H54 (cell line): Measurements from ENCODE around the gene JPH4.
"Not testable (repeated sequence)": the region's sequence is repeated elsewhere in the genome, so short reads cannot be mapped to it uniquely, and the experiment has no call there.

ENCODE experiments used
- DNase-seq: peaks from one replicate; pipeline ENCODE4 v3.0.0; 2011; ENCODE audit warnings: low spot score, mixed read lengths; ENCODE audit not compliant: insufficient read length
- FAIRE-seq: peaks from 3 replicates; lab custom pipeline; 2011; peaks lifted over from hg19 to GRCh38; lab: Jason Lieb, UNC
- POLR2A ChIP-seq: IDR thresholded peaks from 2 replicates; pipeline ENCODE4 v1.6.1; 2011; ENCODE audit warnings: low read depth, mild to moderate bottlenecking, low read length

JPH4 gene

GRCh38 chr14:23537351-23538049 is 41.1 kb downstream of the JPH4 start:
- DNase-seq (peak; percentile 58), FAIRE-seq (peak; percentile 74)
- TF ChIP-seq POLR2A: no peak

DNA sequence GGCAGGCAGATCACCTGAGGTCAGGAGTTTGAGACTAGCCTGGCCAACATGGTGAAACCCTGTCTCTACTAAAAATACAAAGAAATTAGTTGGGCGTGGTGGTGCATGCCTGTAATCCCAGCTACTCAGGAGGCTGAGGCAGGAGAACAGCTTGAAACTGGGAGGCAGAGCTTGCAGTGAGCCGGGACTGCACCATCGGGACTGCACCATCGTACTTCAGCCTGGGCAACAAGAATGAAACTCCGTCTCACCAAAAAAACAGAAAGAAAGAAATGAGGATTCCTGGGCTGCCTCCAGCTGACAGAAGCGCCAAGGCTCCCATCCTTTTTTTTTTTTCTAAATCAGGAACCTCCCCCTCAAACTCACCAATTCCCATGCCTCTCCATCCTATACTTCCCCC is 41.7 kb downstream of the JPH4 start:
- not testable (repeated sequence) for DNase-seq, FAIRE-seq

GRCh38 chr14:23536494-23536893 is 42.1 kb downstream of the JPH4 start:
- no peak for FAIRE-seq
- DNase-seq: no peak
- TF ChIP-seq POLR2A: no peak

- FAIRE-seq: no peak
- no peak for DNase-seq
- TF ChIP-seq POLR2A: no peak
Measured at GRCh38 chr14:23535943-23536342, 42.6 kb downstream of the JPH4 start.

- TF ChIP-seq POLR2A: no peak
- FAIRE-seq (no peak), DNase-seq (no peak)
Measured at GRCh38 chr14:23533652-23534435, 44.7 kb downstream of the JPH4 start.

DNA sequence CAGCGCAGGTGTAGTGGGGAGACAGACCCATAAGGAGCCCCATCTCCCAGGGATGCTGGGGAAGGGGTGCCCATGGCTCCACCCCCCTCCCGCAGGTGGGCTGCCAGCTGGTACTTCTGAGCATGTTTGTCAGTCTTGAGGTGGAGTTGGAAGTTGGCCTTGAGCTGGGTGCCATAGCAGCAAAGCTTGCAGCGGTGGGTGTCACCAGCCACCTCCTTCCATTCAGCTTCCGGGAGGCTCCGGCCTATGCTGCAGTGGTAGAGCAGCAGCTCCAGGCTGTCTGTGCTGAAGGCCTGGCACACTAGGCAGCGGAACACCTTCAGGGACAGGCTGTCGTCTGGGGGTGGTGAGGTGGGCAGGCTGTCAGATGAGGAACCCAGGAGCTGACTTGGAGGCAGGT is 45.9 kb downstream of the JPH4 start:
- FAIRE-seq (no peak), DNase-seq (no peak)
- TF ChIP-seq POLR2A: no peak

- DNase-seq (no peak), FAIRE-seq (no peak)
- TF ChIP-seq POLR2A: no peak
Measured at GRCh38 chr14:23531391-23531790, 47.2 kb downstream of the JPH4 start.

DNA sequence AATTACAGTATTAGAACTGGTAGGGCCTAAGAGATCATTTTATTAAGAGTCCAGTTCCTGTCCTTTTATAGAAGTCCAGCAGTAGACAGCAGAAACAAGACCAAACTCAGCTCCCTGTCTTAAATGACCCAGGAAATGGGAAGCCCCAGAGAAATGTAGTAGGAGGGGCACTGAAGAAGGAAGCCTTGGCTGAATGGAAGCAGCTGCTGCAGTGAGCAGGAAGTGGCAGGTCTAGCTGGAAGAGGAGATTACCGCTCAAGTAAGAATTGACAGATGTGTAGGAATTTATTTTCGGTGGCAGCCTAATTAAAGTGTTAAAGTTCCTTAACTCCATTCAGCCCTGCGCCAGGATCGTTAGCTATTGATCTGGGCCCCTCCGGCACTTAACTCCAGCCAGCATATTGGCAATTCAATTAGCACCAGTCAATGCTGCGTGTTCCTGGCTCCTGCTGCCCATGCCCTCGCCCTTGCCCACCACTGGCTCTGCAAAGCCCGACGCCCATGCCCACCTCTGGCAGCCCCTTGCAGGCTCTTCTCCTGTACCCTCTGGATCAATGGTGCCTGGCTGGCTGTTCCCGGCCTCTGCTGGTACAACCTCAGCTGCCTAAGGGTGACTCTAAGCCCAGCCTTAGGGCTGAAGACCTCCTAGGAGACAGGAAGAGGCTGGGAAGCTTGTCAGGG is 48.1 kb downstream of the JPH4 start:
- no peak for TF ChIP-seq POLR2A
- FAIRE-seq (no peak), DNase-seq (no peak)

GRCh38 chr14:23529016-23529415 is 49.6 kb downstream of the JPH4 start:
- no peak for DNase-seq
- TF ChIP-seq POLR2A: no peak
- no peak for FAIRE-seq

DNA sequence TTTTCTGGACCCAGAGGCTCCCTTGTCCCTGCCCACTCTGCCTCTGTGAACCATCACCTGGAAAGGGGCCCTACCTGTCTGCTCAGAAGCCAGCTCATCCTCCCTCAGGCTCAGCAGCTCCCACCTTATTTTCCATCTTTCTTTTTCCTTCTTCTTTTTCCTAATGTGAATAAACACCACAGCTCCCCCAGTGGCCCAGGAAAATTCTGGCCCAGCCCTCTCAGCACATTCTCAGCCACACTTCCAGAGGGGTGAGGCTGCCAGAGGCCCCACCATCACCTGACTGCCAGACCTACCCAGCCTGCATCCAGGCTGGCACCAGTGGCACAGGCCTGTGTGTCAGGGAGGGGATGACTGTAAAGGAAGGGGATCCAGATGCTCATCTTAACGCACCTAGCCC is 50.0 kb downstream of the JPH4 start:
- DNase-seq: no peak
- no peak for FAIRE-seq
- TF ChIP-seq POLR2A: no peak

- no peak for DNase-seq
- no peak for TF ChIP-seq POLR2A
- FAIRE-seq: no peak
Measured at GRCh38 chr14:23525611-23526010, 53.0 kb downstream of the JPH4 start.

- no peak for TF ChIP-seq POLR2A
- FAIRE-seq: no peak
- no peak for DNase-seq
Measured at GRCh38 chr14:23524954-23525353, 53.6 kb downstream of the JPH4 start.

GRCh38 chr14:23523229-23524016 is 55.2 kb downstream of the JPH4 start:
- no peak for TF ChIP-seq POLR2A
- DNase-seq (no peak), FAIRE-seq (no peak)
